Panc1 (cell line): ENCODE results near the gene CSNK1G1. TPM values are rescaled to one million over a fixed set of nuclear protein-coding genes. Genes with fewer than 3 reads are reported as not detected.

Experiments used
- ATAC-seq: fragments of 200-7000 bp; cut with Tn5 transposase; 2 replicates; pipeline ENCODE4 v1.9.1; 2020; ENCODE audit warnings: mild to moderate bottlenecking, moderate library complexity
- BruUV-seq: library from RNA; stranded (reverse); fragments of 400-500 nt; replicated peaks from 2 replicates; lab custom pipeline; 2021; lab: Mats Ljungman, UMichigan
- CTCF ChIA-PET: fragments of 300-600 bp; sonication (Branson Sonifier 250); formaldehyde crosslinking; loops from one replicate; lab custom pipeline; 2022; ENCODE audit warnings: antibody characterized with exemption; lab: Charles Lee
- POLR2A ChIA-PET: fragments of 300-600 bp; sonication (Branson Sonifier 250); formaldehyde crosslinking; loops from one replicate; lab custom pipeline; 2022; ENCODE audit warnings: antibody characterized with exemption; lab: Charles Lee
- DNase-seq: peaks from one replicate; pipeline ENCODE4 v3.0.0-alpha.2; 2010; ENCODE audit warnings: low read depth, low spot score
- H3K27ac ChIP-seq: 2 replicates; pipeline ENCODE4 v1.5.1; 2011; ENCODE audit warnings: mild to moderate bottlenecking, low read length, inconsistent platforms
- H3K27me3 ChIP-seq: fragments of 200-500 bp; sonication (Bioruptor generic); 2 replicates; pipeline ENCODE4 v1.6.0; 2014; ENCODE audit warnings: low read length, inconsistent platforms; ENCODE audit not compliant: control insufficient read depth, insufficient read depth
- H3K36me3 ChIP-seq: fragments of 200-500 bp; sonication (Bioruptor generic); 2 replicates; pipeline ENCODE4 v1.5.1; 2014; ENCODE audit warnings: inconsistent platforms, mild to moderate bottlenecking, low read length, moderate library complexity; ENCODE audit not compliant: control insufficient read depth, insufficient read depth
- H3K4me1 ChIP-seq: 2 replicates; pipeline ENCODE4 v1.5.1; 2011; ENCODE audit warnings: inconsistent platforms, mild to moderate bottlenecking, low read length, moderate library complexity; ENCODE audit not compliant: control insufficient read depth, insufficient read depth
- H3K4me3 ChIP-seq, 2 experiments: 2 replicates each; pipeline ENCODE4 v1.5.1; 2011 to 2012; ENCODE audit warnings: low read depth in 2 of 2, low read length in 2 of 2, mild to moderate bottlenecking in 2 of 2, inconsistent platforms in 1 of 2, moderate library complexity in 1 of 2
- H3K9me3 ChIP-seq: fragments of 200-500 bp; sonication (Bioruptor generic); 2 replicates; pipeline ENCODE4 v1.5.1; 2014; ENCODE audit warnings: low read depth, mild to moderate bottlenecking, inconsistent platforms, low read length, moderate library complexity; ENCODE audit not compliant: control insufficient read depth, insufficient read depth
- POLR2AphosphoS5 ChIP-seq: IDR thresholded peaks from 2 replicates; pipeline ENCODE4 v1.6.1; 2012; ENCODE audit warnings: mild to moderate bottlenecking, low read depth, low read length, moderate library complexity
- SIN3A ChIP-seq: IDR thresholded peaks from 2 replicates; pipeline ENCODE4 v1.6.1; 2012; ENCODE audit warnings: low read depth, mild to moderate bottlenecking, low read length, moderate library complexity, borderline replicate concordance; ENCODE audit not compliant: insufficient read depth
- TCF7L2 ChIP-seq: IDR thresholded peaks from 2 replicates; pipeline ENCODE4 v1.6.1; 2011; ENCODE audit warnings: mild to moderate bottlenecking, low read depth, low read length, inconsistent platforms
- in situ Hi-C: cut with HindIII; loops from 2 replicates; pipeline ENCODE4 v1.10.0; 2016; ENCODE audit warnings: low sequenced_read_pairs, low pct_unique_long_range_greater_than_20kb
- intact Hi-C: fragments of 100-400 bp; cut with micrococcal nuclease; formaldehyde crosslinking; loops from one replicate; pipeline ENCODE4 v1.10.0; 2022; ENCODE audit not compliant: unreplicated experiment
- total RNA-seq: library from RNA; stranded (reverse); gene quantifications from one replicate; pipeline ENCODE4 v1.2.1, GENCODE V29; 2021; ENCODE audit not compliant: unreplicated experiment
- TF ChIP-seq, protein P1 (sequence below): fragments of 450-650 bp; IDR thresholded peaks from 2 replicates; pipeline ENCODE4 v1.5.1; 2017; ENCODE audit warnings: mild to moderate bottlenecking
- TF ChIP-seq, protein P2 (sequence below), 2 experiments: IDR thresholded peaks; 2 replicates each; pipeline ENCODE4 v1.6.1; 2011 to 2012; ENCODE audit warnings: low read depth in 2 of 2, control low read depth in 1 of 2, low read length in 1 of 2, mild to moderate bottlenecking in 1 of 2, moderate library complexity in 1 of 2; ENCODE audit not compliant: insufficient read depth in 1 of 2

The CSNK1G1 gene
- total RNA-seq, 1 experiment from 2014 or later, result 22.8 TPM

DNA sequence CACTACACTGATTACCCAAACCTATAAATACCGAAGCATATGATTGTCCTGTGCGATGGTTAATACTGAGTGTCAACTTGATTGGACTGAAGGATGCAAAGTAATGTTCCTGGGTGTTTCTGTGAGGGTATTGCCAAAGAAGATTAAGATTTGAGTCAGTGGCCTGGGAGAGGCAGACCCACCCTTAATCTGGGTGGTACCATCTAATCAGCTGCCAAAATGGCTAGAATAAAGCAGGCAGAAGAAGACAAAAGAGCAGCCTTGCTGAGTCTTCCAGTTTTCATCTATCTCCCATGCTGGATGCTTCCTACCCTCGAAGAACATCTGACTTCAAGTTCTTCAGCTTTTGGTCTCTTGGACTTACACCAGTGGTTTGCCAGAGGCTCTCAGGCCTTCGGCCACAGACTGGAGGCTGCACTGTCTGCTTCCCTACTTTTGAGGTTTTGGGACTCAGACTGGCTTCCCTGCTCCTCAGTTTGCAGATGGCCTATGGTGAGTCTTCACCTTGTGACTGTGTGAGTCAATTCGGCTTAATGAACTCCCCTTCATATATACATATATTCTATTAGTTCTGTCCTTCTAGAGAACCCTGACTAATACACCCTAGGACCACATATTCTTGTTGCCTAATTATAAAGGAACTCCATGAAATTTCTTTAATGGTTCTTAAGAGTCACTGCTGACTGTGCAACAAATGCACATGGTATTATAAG is 31.7 kb downstream of the CSNK1G1 start:
- Histone ChIP-seq H3K27me3 (no peaks in the 10 kb centered on the region), H3K36me3 (no peaks in the 10 kb centered on the region), H3K4me1 (no peaks in the 10 kb centered on the region), H3K27ac (no peak overlapping the region), H3K4me3 (no peak overlapping the region), H3K9me3 (no peaks in the 10 kb centered on the region)
- CTCF ChIA-PET, result no interaction called here
- BruUV-seq, result no TSS peak
- in situ Hi-C loops (no loop called here), intact Hi-C loops (no loop called here)
- TF ChIP-seq POLR2AphosphoS5, result no peak
- TF ChIP-seq TCF7L2, result no peak
- TF ChIP-seq, protein P1, sequence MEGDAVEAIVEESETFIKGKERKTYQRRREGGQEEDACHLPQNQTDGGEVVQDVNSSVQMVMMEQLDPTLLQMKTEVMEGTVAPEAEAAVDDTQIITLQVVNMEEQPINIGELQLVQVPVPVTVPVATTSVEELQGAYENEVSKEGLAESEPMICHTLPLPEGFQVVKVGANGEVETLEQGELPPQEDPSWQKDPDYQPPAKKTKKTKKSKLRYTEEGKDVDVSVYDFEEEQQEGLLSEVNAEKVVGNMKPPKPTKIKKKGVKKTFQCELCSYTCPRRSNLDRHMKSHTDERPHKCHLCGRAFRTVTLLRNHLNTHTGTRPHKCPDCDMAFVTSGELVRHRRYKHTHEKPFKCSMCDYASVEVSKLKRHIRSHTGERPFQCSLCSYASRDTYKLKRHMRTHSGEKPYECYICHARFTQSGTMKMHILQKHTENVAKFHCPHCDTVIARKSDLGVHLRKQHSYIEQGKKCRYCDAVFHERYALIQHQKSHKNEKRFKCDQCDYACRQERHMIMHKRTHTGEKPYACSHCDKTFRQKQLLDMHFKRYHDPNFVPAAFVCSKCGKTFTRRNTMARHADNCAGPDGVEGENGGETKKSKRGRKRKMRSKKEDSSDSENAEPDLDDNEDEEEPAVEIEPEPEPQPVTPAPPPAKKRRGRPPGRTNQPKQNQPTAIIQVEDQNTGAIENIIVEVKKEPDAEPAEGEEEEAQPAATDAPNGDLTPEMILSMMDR, result no peak
- TF ChIP-seq, protein P2, sequence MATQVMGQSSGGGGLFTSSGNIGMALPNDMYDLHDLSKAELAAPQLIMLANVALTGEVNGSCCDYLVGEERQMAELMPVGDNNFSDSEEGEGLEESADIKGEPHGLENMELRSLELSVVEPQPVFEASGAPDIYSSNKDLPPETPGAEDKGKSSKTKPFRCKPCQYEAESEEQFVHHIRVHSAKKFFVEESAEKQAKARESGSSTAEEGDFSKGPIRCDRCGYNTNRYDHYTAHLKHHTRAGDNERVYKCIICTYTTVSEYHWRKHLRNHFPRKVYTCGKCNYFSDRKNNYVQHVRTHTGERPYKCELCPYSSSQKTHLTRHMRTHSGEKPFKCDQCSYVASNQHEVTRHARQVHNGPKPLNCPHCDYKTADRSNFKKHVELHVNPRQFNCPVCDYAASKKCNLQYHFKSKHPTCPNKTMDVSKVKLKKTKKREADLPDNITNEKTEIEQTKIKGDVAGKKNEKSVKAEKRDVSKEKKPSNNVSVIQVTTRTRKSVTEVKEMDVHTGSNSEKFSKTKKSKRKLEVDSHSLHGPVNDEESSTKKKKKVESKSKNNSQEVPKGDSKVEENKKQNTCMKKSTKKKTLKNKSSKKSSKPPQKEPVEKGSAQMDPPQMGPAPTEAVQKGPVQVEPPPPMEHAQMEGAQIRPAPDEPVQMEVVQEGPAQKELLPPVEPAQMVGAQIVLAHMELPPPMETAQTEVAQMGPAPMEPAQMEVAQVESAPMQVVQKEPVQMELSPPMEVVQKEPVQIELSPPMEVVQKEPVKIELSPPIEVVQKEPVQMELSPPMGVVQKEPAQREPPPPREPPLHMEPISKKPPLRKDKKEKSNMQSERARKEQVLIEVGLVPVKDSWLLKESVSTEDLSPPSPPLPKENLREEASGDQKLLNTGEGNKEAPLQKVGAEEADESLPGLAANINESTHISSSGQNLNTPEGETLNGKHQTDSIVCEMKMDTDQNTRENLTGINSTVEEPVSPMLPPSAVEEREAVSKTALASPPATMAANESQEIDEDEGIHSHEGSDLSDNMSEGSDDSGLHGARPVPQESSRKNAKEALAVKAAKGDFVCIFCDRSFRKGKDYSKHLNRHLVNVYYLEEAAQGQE (IDR thresholded peaks at IDR 0.05; ENCODE audit: insufficient read depth in 1 of 2, low read depth in 2 of 2, low read length in 1 of 2), result no peak
- no peak for TF ChIP-seq SIN3A
- POLR2A ChIA-PET, result interaction anchor here (0.7 kb wide), 1 partner anchor 194 kb away, joined by 4 read pairs; no protein-coding TSS in a partner anchor
- ATAC-seq, result no peak
- no peak for DNase-seq

DNA sequence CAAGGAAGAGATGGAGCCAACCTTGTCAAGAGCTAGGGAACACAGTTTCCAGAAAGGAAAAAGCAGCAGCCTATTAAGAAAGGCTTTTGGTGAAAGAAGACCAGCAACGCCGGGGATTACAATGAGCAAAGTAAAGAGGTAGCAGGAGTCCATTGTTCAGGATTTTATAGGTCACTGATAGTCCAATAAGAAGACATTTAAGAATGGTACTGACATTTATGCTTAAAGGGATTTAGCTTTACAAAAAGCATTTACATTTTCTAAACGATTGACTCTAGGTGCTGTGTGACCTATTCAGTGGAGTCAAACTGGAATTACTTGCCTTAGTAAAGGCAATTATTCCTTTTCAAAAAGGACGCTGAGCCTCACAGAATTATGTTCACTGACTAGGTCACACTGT is 40.8 kb downstream of the CSNK1G1 start:
- ATAC-seq, result no peak
- ChIA-PET CTCF (no interaction called here), POLR2A (no interaction called here)
- Histone ChIP-seq H3K9me3 (no peaks in the 10 kb centered on the region), H3K4me3 (no peak overlapping the region), H3K4me1 (no peaks in the 10 kb centered on the region), H3K27ac (no peak overlapping the region), H3K36me3 (no peaks in the 10 kb centered on the region), H3K27me3 (no peaks in the 10 kb centered on the region)
- intact Hi-C loops, result no loop called here
- TF ChIP-seq TCF7L2, result no peak
- TF ChIP-seq POLR2AphosphoS5, result no peak
- TF ChIP-seq, protein P1, result no peak
- no peak for TF ChIP-seq SIN3A
- TF ChIP-seq, protein P2 (IDR thresholded peaks at IDR 0.05; ENCODE audit: insufficient read depth in 1 of 2, low read depth in 2 of 2, low read length in 1 of 2), result no peak
- BruUV-seq, result no TSS peak
- DNase-seq, result no peak
- in situ Hi-C loops, result no loop called here
